Endothelial cell of umbilical vein (primary cell): ENCODE data around the gene CYP19A1. TPM values are rescaled to one million over a fixed set of nuclear protein-coding genes. Genes with fewer than 3 reads are reported as not detected.

Experiments
- BruUV-seq: library from RNA; stranded (reverse); fragments of 400-500 nt; replicated peaks from 2 replicates; lab custom pipeline; 2021; lab: Mats Ljungman, UMichigan
- CTCF ChIA-PET: fragments of 300-600, 350-600 bp; sonication (Branson Sonifier 250); formaldehyde crosslinking; loops from one replicate; lab custom pipeline; 2021; ENCODE audit warnings: antibody characterized with exemption, inconsistent platforms; lab: Charles Lee
- POLR2A ChIA-PET: fragments of 300-600, 350-600 bp; sonication (Branson Sonifier 250); formaldehyde crosslinking; loops from one replicate; lab custom pipeline; 2021; ENCODE audit warnings: antibody characterized with exemption, inconsistent platforms; lab: Charles Lee
- DNase-seq: peaks from one replicate; pipeline ENCODE4 v3.0.0-alpha.2; 2011; ENCODE audit warnings: low read depth, low spot score
- FAIRE-seq: peaks from 2 replicates; lab custom pipeline; 2011; peaks lifted over from hg19 to GRCh38; lab: Jason Lieb, UNC
- H2AFZ ChIP-seq: 2 replicates; pipeline ENCODE4 v1.6.0; 2012; ENCODE audit warnings: low read depth, low read length, control low read depth, inconsistent platforms
- H3K27ac ChIP-seq: 2 replicates; pipeline ENCODE4 v1.5.1; 2011; ENCODE audit warnings: low read depth, mild to moderate bottlenecking, control low read depth, low read length, moderate library complexity; ENCODE audit not compliant: insufficient read depth
- H3K27me3 ChIP-seq, 2 experiments: 2 replicates each; pipeline versions ENCODE4 v1.6.0 to v1.6.1; 2011; ENCODE audit warnings: low read length in 2 of 2, mixed read lengths in 1 of 2; ENCODE audit not compliant: control insufficient read depth in 2 of 2, insufficient read depth in 2 of 2
- H3K36me3 ChIP-seq, 2 experiments: 2 replicates in 1 of 2; 3 replicates in 1 of 2; pipeline ENCODE4 v1.5.1; 2011; ENCODE audit warnings: low read length in 2 of 2, mild to moderate bottlenecking in 1 of 2, moderate library complexity in 1 of 2; ENCODE audit not compliant: control insufficient read depth in 2 of 2, insufficient read depth in 2 of 2; ENCODE audit errors: extremely low read depth in 1 of 2
- H3K4me1 ChIP-seq: 3 replicates; pipeline ENCODE4 v1.5.1; 2011; ENCODE audit warnings: mild to moderate bottlenecking, low read length; ENCODE audit not compliant: control insufficient read depth, insufficient read depth; ENCODE audit errors: extremely low read depth
- H3K4me2 ChIP-seq: 2 replicates; pipeline ENCODE4 v1.6.1; 2011; ENCODE audit warnings: low read length, control low read depth, mixed read lengths; ENCODE audit not compliant: insufficient read depth
- H3K4me3 ChIP-seq, 3 experiments: fragments of 200-600 bp in 1 of 3; sonication (generic), shearing (Covaris generic) in 1 of 3; replicated peaks in 1 of 3; 2 replicates each; pipeline ENCODE4 v1.5.1; 2011 to 2016; ENCODE audit warnings: control low read depth in 3 of 3, low read length in 3 of 3, mild to moderate bottlenecking in 2 of 3, inconsistent platforms in 1 of 3, low read depth in 1 of 3, moderate library complexity in 1 of 3; ENCODE audit not compliant: insufficient read depth in 1 of 3
- H3K79me2 ChIP-seq: 2 replicates; pipeline ENCODE4 v1.6.0; 2012; ENCODE audit warnings: low read length, inconsistent platforms; ENCODE audit not compliant: control insufficient read depth, insufficient read depth
- H3K9ac ChIP-seq: replicated peaks from 2 replicates; pipeline ENCODE3; 2011; ENCODE audit warnings: low read length, control low read depth; ENCODE audit not compliant: insufficient read depth; ENCODE audit errors: extremely low read depth
- H3K9me1 ChIP-seq: replicated peaks from 3 replicates; pipeline ENCODE4 v1.6.0; 2011; ENCODE audit warnings: mild to moderate bottlenecking, low read length; ENCODE audit not compliant: control insufficient read depth, insufficient read depth; ENCODE audit errors: extremely low read depth
- H3K9me3 ChIP-seq: replicated peaks from 2 replicates; pipeline ENCODE4 v1.5.1; 2012; ENCODE audit warnings: low read length, inconsistent platforms; ENCODE audit not compliant: control insufficient read depth, insufficient read depth
- H4K20me1 ChIP-seq: replicated peaks from 2 replicates; pipeline ENCODE3; 2011; ENCODE audit warnings: mild to moderate bottlenecking, low read length; ENCODE audit not compliant: control insufficient read depth, insufficient read depth; ENCODE audit errors: extremely low read depth
- CTCF ChIP-seq, 2 donors: IDR thresholded peaks; 1 replicate in 1 of 2; 2 replicates in 1 of 2; pipeline ENCODE4 v1.5.1; 2011; ENCODE audit warnings: low read length in 2 of 2, mild to moderate bottlenecking in 2 of 2, moderate library complexity in 2 of 2, control low read depth in 1 of 2, inconsistent platforms in 1 of 2, low read depth in 1 of 2; ENCODE audit not compliant: insufficient read depth in 1 of 2; ENCODE audit errors: extremely low read depth in 1 of 2
- EZH2 ChIP-seq: IDR thresholded peaks from 2 replicates; pipeline ENCODE4 v1.6.1; 2012; ENCODE audit warnings: borderline replicate concordance, low read depth, mild to moderate bottlenecking, moderate library complexity, low read length, inconsistent platforms; ENCODE audit not compliant: severe bottlenecking
- FOS ChIP-seq: IDR thresholded peaks from 2 replicates; pipeline ENCODE4 v1.6.1; 2011; ENCODE audit warnings: mild to moderate bottlenecking, low read length, moderate library complexity, borderline replicate concordance; ENCODE audit not compliant: insufficient read depth
- GATA2 ChIP-seq: IDR thresholded peaks from 2 replicates; pipeline ENCODE4 v1.7.0; 2011; ENCODE audit warnings: low read depth, mild to moderate bottlenecking, moderate library complexity, mixed read lengths, low read length; ENCODE audit not compliant: insufficient read length, insufficient read depth
- JUN ChIP-seq: IDR thresholded peaks from 2 replicates; pipeline ENCODE4 v1.6.1; 2011; ENCODE audit warnings: borderline replicate concordance, low read depth; ENCODE audit not compliant: insufficient read length, insufficient read depth
- MAX ChIP-seq: IDR thresholded peaks from 2 replicates; pipeline ENCODE4 v1.6.1; 2011; ENCODE audit not compliant: insufficient read depth, insufficient read length
- MYC ChIP-seq: IDR thresholded peaks from one replicate; pipeline ENCODE4 v1.6.1; 2011; ENCODE audit warnings: mild to moderate bottlenecking, low read depth, low read length
- POLR2A ChIP-seq: IDR thresholded peaks from 2 replicates; pipeline ENCODE4 v1.6.1; 2012; ENCODE audit warnings: low read depth, mild to moderate bottlenecking, control low read depth, low read length
- POLR2AphosphoS5 ChIP-seq: IDR thresholded peaks from 2 replicates; pipeline ENCODE4 v1.6.1; 2012; ENCODE audit warnings: low read depth, mild to moderate bottlenecking, control low read depth, low read length, moderate library complexity; ENCODE audit not compliant: insufficient read depth
- dilution Hi-C: fragments of 300-500 bp; cut with MboI; formaldehyde crosslinking; loops from one replicate; pipeline ENCODE4 v1.15.0; 2019; ENCODE audit warnings: low sequenced_read_pairs; ENCODE audit not compliant: extremely low pct_ligation_motif_present
- intact Hi-C: fragments of 100-400 bp; cut with micrococcal nuclease; formaldehyde crosslinking; loops from one replicate; pipeline ENCODE4 v1.10.0; 2022
- polyA plus RNA-seq, 4 experiments: library from polyadenylated mRNA; depleted of rRNA in 3 of 4; stranded (reverse) in 3 of 4; unstranded in 1 of 4; fragments of >200 nt; gene quantifications; 2 replicates each; pipeline versions ENCODE4 v1.2.1 to v1.2.3, GENCODE V29; 2011 to 2012; ENCODE audit warnings: missing spikeins in 1 of 4
- total RNA-seq: library from RNA; stranded (reverse); gene quantifications from 2 replicates; pipeline ENCODE4 v1.2.3, GENCODE V29; 2021

Gene CYP19A1
- total and polyA plus RNA-seq, 2 donors (not counting 3 experiments of a cell fraction or from before 2014, with no cell fraction given), result not detected

- ChIA-PET POLR2A (no interaction called here), CTCF (interaction anchor here (1.0 kb wide), 1 partner anchor 17 kb away, joined by 3 read pairs; no protein-coding TSS in a partner anchor)
- no peaks in the 10 kb centered on the region for H3K36me3 ChIP-seq
- H2AFZ ChIP-seq, result no peak overlapping the region
- FAIRE-seq (no peak), DNase-seq (no peak)
- H3K27me3 ChIP-seq, result peaks cover 21 to 74% of the 10 kb centered on the region in 2 experiments
- no peaks in the 10 kb centered on the region for H3K4me1 ChIP-seq
- H3K9ac ChIP-seq, result no peak overlapping the region
- dilution Hi-C loops (no loop called here), intact Hi-C loops (no loop called here)
- TF ChIP-seq MYC (no peak), GATA2 (no peak), FOS (no peak), POLR2A (no peak), POLR2AphosphoS5 (no peak), CTCF (IDR thresholded peaks at IDR 0.05; ENCODE audit: extremely low read depth in 1 of 2, insufficient read depth in 1 of 2, low read depth in 1 of 2, low read length in 2 of 2) (no peak), JUN (no peak), EZH2 (no peak), MAX (no peak)
- no peaks in the 10 kb centered on the region for H4K20me1 ChIP-seq
- H3K9me1 ChIP-seq, result no peaks in the 10 kb centered on the region
- no TSS peak for BruUV-seq
- H3K4me2 ChIP-seq, result no peak overlapping the region
- no peak overlapping the region for H3K4me3 ChIP-seq
- H3K79me2 ChIP-seq, result no peaks in the 10 kb centered on the region
- H3K27ac ChIP-seq, result no peak overlapping the region
- H3K9me3 ChIP-seq, result no peaks in the 10 kb centered on the region
Measured at GRCh38 chr15:51212909-51213308, 125.5 kb downstream of the CYP19A1 start.
